Measurements from ENCODE around the gene CELF6.

GRCh38 chr15:72237029-72237852, 82.7 kb downstream of the CELF6 start:
- TF ChIP-seq CTCF (IDR thresholded peaks at IDR 0.05), result no peak
- no peak for TF ChIP-seq POLR2A (IDR thresholded peaks at IDR 0.05)
